ENCODE data around the gene SPTB. TPM values are rescaled to one million over a fixed set of nuclear protein-coding genes. Genes with fewer than 3 reads are reported as not detected.

Gene SPTB
- total and polyA plus RNA-seq, 10 of the 15 experiments (the other 5 are each of a cell fraction or from before 2014, with no cell fraction given) = under 0.01 to 0.04 (median 0.02) TPM; not detected in 4

DNA sequence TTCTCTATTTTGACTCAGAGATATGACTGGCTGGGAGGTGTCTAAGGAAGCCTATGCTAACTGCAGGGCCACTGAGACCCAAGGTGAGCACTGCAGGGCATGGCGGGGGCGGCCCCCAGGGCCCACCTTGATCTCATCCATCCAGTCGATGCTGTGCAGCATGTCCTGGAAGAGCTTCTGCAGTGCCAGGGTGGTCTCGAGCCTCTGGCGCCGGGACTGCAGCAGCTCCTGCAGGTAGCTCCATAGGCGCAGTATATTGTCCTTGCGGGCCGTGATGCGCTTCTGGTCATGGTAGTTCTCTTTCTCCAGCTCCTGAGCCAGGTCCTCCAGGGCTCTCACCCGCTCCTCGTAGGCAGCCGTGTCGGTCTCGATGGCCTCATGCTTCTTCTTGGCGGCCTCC lies 84.5 kb downstream of the SPTB start:
- ChIA-PET SMC1A (ENCODE audit: uncharacterized antibody, unreplicated experiment) (no interaction called here), CTCF (interaction anchor here (0.8 to 1.7 kb wide), 4 partner anchors 29 to 159 kb away, joined by 3 to 8 read pairs (median 3); no protein-coding TSS in a partner anchor), RAD21 (ENCODE audit: unreplicated experiment) (no interaction called here), POLR2A (interaction anchor here (0.5 kb wide), 1 partner anchor 1854 kb away, joined by 3 read pairs; no protein-coding TSS in a partner anchor)
- no peaks in the 10 kb centered on the region for H4K20me1 ChIP-seq (ENCODE audit: control insufficient read depth, insufficient read depth)
- intact Hi-C loops (cut with micrococcal nuclease; ENCODE audit: unreplicated experiment) (no loop called here), in situ Hi-C loops (cut with MboI) (no loop called here)
- BruUV-seq (replicated peaks) = no TSS peak
- no peaks in the 10 kb centered on the region; a peak in 2 of 4 replicates for H3K27me3 ChIP-seq (replicated peaks in 1 of 2; ENCODE audit: control insufficient read depth in 2 of 2, insufficient read depth in 2 of 2, low read length in 1 of 2)
- 50% methylated on average over 16 of the region's 16 CpGs for WGBS (ENCODE audit: insufficient coverage, insufficient replicate concordance, low lambda C conversion rate, missing lambda C conversion rate)
- H3K79me2 ChIP-seq (ENCODE audit: control insufficient read depth, insufficient read depth, low read length) = no peaks in the 10 kb centered on the region
- ATAC-seq = no peak
- H3K9ac ChIP-seq (ENCODE audit: control insufficient read depth, insufficient read depth, low read length) = no peak overlapping the region
- no peak overlapping the region for H2AFZ ChIP-seq (ENCODE audit: control insufficient read depth, low read depth, low read length)
- FAIRE-seq = no peak
- H3K4me2 ChIP-seq (ENCODE audit: control insufficient read depth, insufficient read depth) = no peak overlapping the region
- H3K4me3 ChIP-seq = no peak overlapping the region
- DNase-seq (ENCODE audit: low read depth, low spot score) = no peak
- no peaks in the 10 kb centered on the region for H3K9me3 ChIP-seq (replicated peaks; ENCODE audit: control insufficient read depth, insufficient read depth, low read length)
- no peak for TF ChIP-seq DPF2 (IDR thresholded peaks at IDR 0.05)
- no peak for TF ChIP-seq SIX5 (IDR thresholded peaks at IDR 0.05; ENCODE audit: low read depth, low read length, severe bottlenecking)
- TF ChIP-seq SP1 (IDR thresholded peaks at IDR 0.05; ENCODE audit: low read depth, low read length) = no peak
- no peak for TF ChIP-seq CEBPB (IDR thresholded peaks at IDR 0.05; ENCODE audit: borderline replicate concordance in 1 of 2, low read depth in 2 of 2, low read length in 2 of 2)
- no peak for TF ChIP-seq SUPT20H (IDR thresholded peaks at IDR 0.05; ENCODE audit: borderline replicate concordance, control insufficient read depth, low read depth, low read length)
- no peak for TF ChIP-seq PAX5 (IDR thresholded peaks at IDR 0.05; ENCODE audit: borderline replicate concordance, low read depth, low read length)
- TF ChIP-seq, protein P1, sequence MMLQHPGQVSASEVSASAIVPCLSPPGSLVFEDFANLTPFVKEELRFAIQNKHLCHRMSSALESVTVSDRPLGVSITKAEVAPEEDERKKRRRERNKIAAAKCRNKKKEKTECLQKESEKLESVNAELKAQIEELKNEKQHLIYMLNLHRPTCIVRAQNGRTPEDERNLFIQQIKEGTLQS (IDR thresholded peaks at IDR 0.05; ENCODE audit: borderline replicate concordance, extremely low read depth, low read depth, low read length) = no peak
- no peak for TF ChIP-seq MYB (IDR thresholded peaks at IDR 0.05; ENCODE audit: borderline replicate concordance, low read depth, low read length)
- TF ChIP-seq GABPA (IDR thresholded peaks at IDR 0.05; ENCODE audit: low read depth) = no peak
- no peak for TF ChIP-seq CBX3 (IDR thresholded peaks at IDR 0.05; ENCODE audit: borderline replicate concordance, low read depth)
- TF ChIP-seq NR2C1 (IDR thresholded peaks at IDR 0.05) = no peak
- TF ChIP-seq BACH1 (IDR thresholded peaks at IDR 0.05; ENCODE audit: borderline replicate concordance) = no peak
- H3K27ac ChIP-seq (ENCODE audit: control insufficient read depth, insufficient read depth) = no peak overlapping the region
- H3K4me1 ChIP-seq (ENCODE audit: control insufficient read depth, insufficient read depth, low read length) = no peaks in the 10 kb centered on the region
- H3K36me3 ChIP-seq (ENCODE audit: control insufficient read depth in 2 of 2, insufficient read depth in 2 of 2, low read length in 1 of 2) = no peaks in the 10 kb centered on the region
